IPS-NIHi11 (cell line): ENCODE results near the gene FGF8.

Experiments
- DNase-seq: peaks from one replicate; pipeline ENCODE4 v3.0.0; 2012; ENCODE audit warnings: mixed read lengths, low spot score

FGF8 gene

DNA sequence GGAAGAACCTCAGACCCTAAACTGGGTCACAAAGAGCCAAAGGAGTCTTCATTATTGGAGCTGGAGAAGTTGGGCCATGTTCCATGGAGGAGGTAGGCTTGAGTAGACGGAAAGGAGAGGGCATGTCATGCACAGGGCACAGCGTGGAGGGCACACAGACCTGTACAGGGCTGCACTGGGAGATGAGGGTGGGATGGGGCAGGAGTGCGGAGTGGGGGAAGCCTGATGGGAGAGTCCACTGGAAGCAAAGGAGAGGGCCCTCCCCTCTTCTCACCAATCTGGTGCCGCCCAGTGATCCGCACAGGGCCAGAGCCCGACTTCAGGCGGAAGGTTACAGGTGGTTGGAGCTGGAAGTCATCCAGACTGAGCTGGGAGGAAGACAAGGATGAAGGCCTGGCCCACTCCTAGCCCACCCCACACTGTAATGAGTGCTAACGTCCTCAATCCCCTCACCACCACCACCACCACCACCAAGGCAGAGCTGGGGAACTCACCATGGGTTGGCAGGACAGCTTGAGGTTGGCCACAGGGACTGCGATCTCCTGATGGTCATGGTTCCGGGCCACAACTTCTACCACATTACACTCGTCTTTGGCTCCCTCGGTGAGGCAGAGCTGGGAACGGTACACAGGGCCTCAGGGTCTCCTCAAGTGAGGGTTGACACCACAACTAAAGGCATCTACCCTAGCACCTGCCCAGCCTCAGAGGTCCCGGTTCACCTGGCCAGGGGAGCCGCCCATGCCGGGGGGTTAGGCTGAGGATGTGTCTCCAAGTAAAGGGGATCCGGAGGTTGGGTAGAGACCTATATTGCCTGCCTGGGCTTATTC is 6.3 kb upstream of the FGF8 start:
- DNase-seq: no peak

DNA sequence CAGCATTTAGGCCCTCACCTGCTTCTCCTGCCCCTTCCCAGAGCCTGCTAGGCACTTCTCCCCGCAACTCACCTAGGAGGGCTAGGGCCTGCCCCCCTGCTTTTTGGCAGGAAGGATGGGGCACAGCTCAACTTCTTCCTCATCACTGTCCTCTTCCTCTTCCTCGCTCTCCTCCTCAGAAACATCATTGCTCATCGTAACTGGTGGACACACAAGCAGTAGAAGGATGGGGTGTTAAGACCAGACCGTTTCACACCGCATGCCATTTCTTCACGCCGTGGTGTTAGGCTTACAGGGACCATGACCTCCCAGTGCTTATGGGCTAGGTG is 5.7 kb upstream of the FGF8 start:
- DNase-seq: no peak

DNA sequence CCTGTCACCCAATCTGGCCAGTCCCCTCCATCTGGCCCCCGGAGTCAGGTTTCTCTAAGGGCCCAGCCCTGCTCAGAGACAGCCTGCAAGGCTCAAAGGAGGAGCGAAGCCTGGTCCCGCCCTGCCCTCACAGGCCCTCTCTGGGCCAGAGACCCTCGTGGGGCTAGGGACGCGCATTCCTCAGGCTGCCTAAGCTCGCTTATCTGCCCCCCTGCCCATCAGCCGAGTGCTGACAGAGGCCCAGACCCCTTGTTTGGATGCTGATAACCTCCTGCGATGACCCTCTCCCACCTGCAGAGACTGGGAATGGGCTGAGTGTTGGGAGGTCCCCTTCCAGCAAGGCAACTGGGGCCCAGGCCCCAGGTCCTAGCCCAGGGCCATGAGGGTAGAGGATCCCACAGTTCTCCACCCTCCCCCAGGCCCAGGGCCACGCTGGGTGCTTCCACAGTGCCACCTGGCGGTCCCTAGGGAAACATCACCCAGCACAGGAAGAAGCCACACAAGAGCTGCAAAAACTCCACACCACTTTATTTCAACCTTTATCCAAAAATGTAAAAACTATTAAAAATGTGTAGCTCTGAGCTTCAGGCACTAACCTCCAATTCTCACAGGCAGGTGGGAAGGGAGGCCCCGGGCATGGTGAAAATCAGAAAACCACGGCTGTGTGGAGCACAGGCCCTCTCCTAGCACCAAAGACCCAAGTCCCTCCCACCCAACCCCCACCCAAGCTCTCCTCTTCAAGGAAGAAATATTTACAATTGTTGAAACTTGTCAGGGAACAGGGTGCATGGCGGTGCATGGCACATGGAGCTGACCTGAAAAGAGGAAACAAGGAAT is 5.1 kb upstream of the FGF8 start:
- DNase-seq: peak; percentile 85

DNA sequence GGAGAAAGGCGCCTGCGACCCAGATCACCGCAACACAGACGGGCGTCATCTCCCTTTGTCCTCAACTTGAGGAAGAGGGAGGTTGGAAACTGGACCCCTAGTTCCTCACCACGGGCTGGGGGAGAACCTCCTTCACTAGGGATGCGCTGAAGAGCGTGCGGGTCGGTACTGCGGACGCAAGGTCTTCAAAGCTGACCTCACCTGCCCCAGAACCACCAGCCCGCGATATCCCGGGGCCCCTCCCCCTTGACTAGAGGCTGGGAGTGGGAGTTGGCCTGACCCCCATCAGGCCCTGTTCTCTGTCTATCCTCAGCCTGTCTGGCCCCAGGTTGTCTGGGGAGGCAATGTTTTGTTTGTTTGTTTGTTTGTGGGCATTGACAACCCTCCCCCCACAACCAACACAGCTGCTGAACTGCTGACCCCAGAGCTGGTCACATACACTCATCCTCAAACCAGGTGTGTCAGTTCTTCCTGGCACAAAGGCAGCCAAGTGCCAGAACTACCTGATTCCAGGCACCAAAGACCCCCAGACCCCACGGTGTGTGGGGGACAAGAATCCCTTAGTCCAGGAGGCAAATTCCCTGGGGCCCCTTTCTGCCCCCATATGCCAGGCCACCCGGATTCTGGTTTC is 4.4 kb upstream of the FGF8 start:
- DNase-seq: peak; percentile 8

DNA sequence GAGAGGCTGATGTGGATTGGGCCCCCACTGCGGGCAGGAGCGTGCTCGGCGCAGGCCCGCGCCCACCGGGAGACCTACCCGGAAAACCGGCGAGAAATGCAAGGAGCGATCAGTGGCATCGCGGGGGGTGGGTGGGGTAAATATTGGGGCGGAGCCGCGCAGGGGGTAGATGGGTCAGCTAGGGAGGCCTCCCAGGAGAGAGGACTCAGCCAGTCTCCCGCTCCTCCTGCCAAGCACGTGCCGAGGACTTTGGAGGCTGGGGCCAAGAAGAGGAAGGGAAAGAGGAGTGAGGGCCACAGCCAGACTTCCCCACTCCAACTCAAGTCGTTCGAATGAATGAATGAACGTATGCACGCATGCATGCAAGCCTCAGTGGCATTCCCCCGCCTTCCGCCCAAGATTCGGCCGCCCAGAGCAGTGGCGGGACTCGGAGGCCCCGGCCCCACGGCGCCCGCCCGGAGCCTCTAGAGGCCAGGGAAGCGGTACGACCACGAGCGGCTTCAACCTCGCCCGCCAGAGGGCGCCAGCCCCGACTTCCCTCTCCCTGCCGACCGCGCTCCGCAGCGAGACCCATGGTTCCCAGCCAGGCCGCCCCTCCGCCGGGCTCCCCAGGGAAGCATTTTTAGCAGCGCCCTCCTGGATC is 3.8 kb upstream of the FGF8 start:
- peak; percentile 80 for DNase-seq

DNA sequence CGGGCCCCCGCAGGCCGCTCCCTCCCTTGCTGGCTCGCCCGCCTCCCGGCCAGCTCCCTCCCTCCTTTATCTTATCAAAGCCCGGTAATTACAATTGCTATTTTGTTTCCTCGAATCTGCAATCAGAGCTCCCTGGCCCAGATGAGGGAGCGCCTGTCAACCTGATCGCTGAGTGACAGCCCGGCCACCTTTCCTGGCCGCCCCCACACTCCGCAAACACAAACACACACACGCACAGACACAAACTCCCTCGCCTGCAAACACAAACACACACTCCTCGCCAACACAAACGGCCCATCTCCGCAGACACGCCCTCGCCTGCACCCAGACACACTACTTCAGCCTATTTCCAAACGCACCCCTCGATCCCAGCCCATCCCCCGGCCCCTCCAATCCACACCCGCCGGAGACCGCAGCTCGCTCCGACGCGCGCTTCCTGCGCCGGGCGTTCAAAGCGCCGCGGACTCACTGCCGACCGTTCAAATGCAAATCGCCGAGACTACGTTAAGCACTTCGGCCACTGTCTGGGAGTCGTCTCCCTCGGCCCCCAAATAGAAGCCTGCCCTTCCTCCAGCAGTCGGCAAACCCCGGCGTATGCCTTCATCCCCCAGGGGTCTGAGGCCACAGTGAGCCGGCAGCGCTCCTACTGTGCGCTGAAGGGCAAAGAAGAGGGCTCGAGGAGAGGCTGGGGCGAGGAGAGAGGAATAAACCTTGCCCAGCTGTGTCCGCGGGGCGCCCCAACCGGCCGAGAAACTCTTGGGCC is 3.0 kb upstream of the FGF8 start:
- peak; percentile 81 for DNase-seq

DNA sequence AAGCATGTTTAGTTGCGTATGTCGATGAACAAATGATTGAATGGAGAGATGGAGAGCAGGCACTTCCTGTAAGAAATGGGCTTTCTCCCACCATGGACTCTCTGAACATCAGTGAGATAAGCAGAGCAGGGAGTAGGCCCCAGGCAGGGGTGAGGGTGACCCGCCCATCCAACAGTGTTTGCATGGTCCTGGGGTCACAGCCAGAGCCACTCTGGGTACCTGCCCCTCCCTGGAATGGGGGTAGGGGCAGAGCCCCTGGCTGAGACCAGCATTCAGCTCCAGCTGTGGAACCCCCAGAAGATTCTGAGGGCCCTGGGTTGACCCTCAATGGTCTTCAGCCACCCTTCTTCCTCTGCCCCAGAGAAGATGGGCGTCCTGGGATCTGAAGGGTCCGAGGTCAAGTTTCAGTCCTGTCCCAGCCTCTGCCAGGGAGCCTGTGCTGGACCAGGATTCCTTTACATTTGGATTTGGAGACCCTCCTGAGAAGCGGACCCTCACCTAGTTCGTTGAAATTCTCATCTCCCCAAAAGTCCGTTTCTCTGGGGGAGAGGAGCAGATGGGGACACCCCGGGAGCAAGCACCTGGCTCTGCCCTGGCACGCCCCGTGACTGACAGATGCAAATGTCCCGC is 2.4 kb upstream of the FGF8 start:
- DNase-seq: peak; percentile 11

DNA sequence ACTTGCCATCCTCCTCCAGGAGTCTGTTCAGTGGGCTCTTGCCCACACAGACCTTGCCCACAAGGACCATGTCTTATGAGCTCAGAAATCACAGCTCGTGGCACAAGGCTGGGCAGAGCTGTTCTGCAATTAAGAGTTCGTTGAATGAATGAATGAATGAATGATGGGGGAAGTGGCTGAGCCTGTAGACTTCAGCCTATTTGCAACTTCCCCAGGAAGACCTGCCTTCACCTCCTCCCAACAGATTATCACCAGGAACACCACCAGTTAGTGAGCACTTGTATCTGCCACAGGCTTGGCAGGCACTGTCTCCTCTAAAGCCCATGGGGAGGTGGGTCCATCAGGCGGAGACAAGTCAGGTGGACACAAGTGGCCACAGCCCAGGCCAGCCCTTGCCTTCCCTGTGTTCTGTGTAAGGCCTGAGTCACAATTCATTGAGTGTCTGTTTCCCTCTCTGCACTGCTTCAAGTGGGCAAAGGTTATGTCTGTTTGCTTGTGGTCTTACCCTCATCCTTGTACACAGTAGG is 1.8 kb upstream of the FGF8 start:
- DNase-seq: no peak

DNA sequence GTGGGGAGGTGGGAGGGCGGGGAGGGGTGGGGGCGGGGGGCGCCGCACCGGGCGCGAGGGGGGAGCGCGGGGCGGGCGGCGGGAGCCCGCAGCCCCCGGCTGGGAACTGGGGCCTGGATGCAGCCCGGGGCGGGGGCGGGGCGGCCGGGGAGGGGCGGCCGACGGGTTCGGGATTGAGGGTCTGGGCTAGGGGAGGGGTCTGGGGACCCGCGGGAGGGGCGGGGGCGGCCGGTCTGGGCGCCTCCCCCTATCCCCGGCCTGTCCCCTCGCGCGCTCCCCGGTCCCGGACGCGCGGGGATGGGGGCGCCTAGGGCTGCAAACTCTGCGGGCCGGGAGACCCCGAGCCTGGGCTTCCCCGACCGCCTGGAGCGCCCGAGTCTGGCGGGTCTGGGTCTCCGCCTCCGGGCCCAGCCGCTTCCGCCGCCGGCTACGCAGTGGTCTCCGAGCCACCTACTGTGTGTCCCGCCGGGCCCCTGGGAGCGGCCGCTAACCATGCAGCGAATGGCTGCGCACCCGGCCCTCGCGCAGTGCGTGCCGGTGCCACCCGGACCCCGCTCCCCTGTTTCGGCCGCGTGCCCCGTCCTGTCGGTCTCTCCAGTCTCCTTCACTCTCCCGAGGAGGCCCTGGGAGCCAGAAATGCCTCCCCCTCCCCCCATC is 375 bp upstream of the FGF8 start:
- peak; percentile 35 for DNase-seq

DNA sequence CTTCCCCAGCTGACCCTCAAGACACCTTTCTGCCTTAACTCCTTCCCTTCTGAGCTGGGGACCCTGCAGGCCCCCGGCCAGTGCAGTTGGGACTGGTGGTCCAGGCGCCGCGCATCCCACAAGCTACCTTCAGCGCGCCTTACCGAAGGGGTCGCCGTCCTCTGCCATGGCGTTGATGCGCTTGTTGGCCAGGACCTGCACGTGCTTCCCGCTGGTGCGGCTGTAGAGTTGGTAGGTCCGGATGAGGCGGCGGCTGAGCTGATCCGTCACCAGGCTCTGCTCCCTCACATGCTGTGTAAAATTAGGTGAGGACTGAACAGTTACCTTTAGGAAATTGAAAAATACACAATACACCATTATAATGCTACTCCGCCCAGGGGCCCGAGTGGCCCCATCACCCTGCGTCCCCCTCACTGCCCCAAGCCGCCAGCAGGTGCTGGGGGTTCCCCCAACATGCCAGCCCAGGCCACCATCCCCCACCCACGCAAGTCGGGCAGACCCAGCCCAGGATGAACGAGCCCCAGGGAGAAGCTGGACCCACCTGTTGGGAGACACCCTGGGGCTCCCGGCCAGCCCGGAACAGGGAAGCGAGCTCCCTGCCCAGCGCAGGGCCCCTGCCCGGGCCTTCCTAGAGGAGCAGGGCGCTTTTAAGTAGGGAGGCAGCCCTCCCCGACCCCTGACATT is 1.2 kb downstream of the FGF8 start:
- peak; percentile 44 for DNase-seq

DNA sequence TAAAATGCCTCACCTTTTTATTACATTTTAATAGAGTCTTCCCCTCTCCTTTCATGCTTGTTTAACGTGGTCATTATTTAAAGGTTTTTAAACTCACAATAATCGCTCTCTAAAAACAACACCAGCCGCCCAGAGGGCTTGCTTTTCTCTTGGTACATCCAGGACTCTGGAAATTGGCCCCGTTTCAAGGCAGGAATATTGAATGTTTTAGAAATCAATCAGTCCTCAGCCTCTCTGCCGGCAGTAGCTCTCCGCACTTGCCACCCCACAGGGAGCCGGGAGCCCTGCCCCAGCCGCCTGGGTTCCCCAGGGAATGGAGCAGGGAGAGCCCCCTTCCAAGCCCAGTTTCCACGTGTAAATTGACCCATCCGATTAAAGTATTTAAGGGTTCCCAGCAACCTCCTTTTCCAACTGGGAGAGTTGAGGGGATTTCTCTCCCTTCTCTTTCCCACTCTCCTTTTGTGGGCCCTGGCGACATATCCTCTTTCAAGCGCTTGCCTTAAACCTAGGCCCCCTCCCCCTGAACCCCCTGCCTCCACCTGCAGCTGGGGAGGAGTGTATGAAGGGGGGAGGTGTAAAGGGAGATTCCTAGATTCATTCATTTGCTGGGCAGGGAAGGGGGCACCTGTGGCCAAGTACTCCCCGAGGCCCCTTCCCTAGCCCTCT is 1.9 kb downstream of the FGF8 start:
- no peak for DNase-seq

DNA sequence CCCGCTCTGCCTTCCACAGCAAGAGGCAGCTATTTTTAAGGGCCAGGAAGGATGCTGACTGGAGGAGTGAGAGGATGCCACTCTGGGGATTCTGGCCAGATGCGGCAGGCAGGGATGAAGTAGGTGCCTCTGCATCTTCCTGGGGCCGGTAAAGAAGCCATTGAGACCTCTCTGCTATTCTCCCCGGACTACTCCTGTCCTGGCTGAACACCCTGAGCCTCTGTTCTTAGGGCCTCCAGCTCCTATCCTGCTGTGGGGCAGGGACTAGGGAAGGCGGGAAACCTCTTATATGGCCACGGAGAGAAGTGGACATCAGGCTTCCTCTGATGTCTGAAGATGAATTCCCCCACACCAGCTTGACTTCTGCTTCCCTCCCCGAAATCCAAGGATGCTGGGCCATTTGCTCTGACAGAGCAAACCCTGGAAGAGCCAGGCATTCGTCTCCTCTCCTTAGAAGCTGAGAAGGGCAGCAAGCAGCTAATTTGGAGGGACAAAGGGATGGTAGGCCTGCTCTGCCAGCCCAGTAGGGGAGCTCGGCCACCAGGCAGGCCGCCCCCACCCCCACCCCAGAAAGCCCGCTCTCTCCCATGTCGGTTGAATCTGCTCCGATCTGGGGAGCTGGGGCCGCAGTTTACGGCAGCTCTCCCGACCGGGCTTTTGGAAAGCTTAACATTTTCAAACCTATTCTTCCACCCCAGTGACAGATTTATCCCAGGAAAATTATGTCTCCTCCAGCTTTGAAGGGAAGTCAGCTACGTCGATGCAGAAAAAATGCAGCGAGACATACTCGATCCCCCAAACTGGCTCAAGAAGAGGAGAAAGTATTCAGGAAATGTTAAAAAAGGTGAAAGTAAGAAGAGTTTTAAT is 2.8 kb downstream of the FGF8 start:
- DNase-seq: no peak

DNA sequence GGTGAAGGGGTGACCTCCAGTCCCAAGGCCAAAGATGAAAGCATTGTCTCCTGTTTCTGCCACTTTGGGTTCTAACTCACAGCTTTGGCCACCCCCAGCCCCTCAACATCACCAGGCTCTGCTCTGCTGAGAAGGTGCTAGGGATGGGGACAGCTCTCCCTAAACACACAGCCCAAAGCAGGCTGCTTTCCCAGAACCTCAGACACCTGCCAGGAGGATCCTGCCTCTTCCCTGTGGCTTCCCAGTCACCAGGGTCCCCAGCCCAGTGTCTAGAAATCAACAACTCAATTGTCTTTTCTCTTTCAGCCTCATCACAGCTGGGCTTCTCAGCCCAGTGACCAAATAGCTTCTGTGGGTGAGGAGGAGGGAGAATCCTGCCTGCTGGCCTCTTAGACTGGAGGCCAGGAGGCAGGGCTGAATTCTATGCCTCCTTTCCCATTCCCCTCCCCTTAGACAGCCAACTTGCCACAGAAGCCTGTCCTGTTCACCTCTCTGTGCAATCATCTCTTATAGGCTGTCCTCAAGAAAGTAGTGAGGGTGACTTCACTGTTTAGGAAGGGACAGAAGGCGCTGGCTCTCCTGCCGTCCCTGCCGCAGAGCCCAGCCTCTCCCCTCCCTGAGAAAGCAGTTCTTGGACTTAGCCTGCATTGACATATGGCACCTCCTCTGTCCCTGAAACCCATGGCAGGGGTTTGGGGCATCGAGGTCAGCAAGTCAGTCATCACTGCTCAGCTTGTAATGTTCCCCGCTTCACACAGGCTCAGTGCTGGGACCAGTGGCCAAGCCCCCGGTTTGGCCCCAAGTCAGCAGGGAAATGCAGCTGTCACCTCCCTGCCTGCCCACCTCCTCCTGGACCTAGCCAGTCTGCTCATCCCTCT is 3.7 kb downstream of the FGF8 start:
- DNase-seq: no peak

DNA sequence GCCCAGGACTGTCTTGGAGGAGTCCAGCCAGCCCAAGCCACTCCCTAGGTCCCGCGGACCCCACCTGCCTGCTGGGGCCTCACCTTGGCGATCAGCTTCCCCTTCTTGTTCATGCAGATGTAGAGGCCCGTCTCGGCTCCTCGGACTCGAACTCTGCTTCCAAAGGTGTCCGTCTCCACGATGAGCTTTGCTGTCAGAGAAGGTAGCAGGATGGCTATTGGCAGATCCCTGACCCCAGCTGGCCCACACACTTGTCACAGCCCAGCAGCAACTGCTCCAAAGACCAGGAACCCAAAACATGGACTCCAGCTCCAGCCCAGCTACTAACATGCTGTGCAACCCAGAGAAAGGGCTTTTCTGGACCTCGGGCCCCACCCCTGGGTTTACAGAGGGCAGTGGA is 4.5 kb downstream of the FGF8 start:
- DNase-seq: no peak

DNA sequence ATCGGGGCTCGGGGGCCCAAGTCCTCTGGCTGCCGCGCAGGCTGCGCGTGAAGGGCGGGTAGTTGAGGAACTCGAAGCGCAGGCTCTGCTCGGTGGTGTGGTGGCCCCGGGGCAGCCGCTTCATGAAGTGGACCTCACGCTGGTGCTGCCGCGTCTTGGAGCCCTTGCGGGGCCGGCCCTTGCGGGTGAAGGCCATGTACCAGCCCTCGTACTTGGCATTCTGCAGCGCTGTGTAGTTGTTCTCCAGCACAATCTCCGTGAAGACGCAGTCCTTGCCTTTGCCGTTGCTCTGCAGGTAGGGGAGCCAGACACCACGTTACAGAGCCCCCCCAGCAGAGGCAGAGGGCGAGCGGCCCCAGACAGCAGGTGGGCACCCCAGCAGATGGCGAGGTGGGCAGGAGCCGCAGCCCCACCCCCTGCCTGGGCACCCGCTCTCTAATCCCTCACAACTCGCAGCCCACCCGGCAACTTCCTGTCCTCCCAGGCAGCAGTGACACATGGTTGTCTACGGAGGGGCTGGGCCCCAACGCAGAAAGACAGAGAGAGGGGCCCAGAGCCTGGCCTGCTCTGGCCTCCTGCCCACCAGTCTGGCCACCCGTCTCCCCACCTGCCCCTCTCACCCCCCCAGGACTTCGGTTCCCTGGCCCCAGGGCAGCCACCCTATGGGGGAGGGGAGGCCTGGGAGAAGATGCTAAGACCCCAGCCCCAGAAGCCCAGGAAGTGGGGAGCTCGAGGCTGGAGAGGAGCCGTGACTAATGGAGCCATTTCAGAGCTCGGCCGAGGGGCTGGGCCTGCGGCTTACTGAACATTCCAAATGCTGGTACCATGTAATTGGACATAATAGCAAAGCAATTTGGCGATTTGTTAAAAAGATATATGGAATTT is 5.3 kb downstream of the FGF8 start:
- DNase-seq: no peak

DNA sequence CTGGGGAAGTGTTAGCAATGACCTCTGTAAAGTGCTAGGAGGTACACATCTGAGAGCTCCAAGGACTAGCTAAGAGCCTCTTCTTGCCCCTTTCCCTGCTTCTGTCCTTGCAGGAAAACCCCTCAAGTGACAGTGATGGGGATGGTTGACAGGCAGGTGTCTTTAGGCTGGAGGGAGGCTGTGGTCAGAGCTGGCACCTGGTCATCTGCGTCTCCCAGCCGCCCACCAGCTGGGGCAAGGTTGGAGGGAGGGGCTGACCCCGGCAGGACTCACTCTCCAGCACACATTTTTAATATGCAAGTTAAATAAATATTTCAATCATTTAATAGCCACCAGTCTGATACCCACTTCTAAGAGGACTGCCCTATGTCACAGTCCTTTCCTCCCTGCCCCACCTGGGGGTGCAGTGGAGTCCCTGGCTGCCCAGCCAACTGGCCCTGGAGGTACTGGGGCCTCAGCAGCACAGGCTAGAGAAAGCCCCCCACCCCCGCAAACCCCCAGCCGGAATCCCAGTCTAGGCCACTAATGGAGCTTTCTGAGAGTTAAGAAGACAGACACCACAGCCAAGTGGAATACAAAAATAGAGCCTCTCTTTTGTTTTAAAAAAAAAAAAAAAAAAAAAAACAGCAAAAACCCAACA is 6.3 kb downstream of the FGF8 start:
- DNase-seq: peak; percentile 55
